K562 (cell line): Measurements from ENCODE around the gene LZTR1. TPM values are rescaled to one million over a fixed set of nuclear protein-coding genes. Genes with fewer than 3 reads are reported as not detected.
A peak's percentile ranks its signal among the peaks of the same experiment; 100 is the strongest.

Source experiments
- BRD4 ChIP-seq: fragments of 200-600 bp; sonication (generic); IDR thresholded peaks from 2 replicates; pipeline ENCODE4 v1.6.1; 2017; ENCODE audit warnings: inconsistent platforms
- CHD2 ChIP-seq: IDR thresholded peaks from 2 replicates; pipeline ENCODE4 v1.6.1; 2011; ENCODE audit warnings: low read depth, low read length
- CTCF ChIP-seq, 3 experiments: IDR thresholded peaks in 2 of 3; conservative IDR thresholded peaks in 1 of 3; 2 replicates each; pipeline ENCODE4 v1.5.1; 2011 to 2012; ENCODE audit warnings: low read length in 3 of 3, mild to moderate bottlenecking in 3 of 3, control low read depth in 2 of 3, improper control_type of control experiment in 1 of 3, inconsistent platforms in 1 of 3, low read depth in 1 of 3, mixed read lengths in 1 of 3, moderate library complexity in 1 of 3; ENCODE audit not compliant: insufficient read depth in 2 of 3
- DDX20 ChIP-seq: fragments of 450-650 bp; IDR thresholded peaks from 2 replicates; pipeline ENCODE4 v1.6.1; 2016; ENCODE audit warnings: missing genetic modification characterization, low read depth, mild to moderate bottlenecking, missing compliant biosample characterization, moderate library complexity
- DMBX1 ChIP-seq: fragments of 250-450 bp; sonication (Bioruptor Pico); IDR thresholded peaks from 2 replicates; pipeline ENCODE4 v1.8.0; 2022; ENCODE audit warnings: inconsistent platforms, mild to moderate bottlenecking, moderate library complexity, borderline replicate concordance
- FOXA1 ChIP-seq: fragments of 450-650 bp; IDR thresholded peaks from 2 replicates; pipeline ENCODE4 v1.6.1; 2016; ENCODE audit warnings: mild to moderate bottlenecking, borderline replicate concordance
- GABPB2 ChIP-seq: fragments of 250-450 bp; sonication (Bioruptor Pico); conservative IDR thresholded peaks from 2 replicates; pipeline ENCODE4 v1.5.1; 2021; ENCODE audit warnings: mild to moderate bottlenecking
- HNRNPUL1 ChIP-seq: fragments of 200-400 bp; formaldehyde crosslinking; IDR thresholded peaks from 2 replicates; pipeline ENCODE4 v1.6.1; 2017; ENCODE audit warnings: low read length
- KLF6 ChIP-seq: fragments of 250-450 bp; sonication (Bioruptor Pico); IDR thresholded peaks from 2 replicates; pipeline ENCODE4 v1.4.0; 2020; ENCODE audit warnings: mild to moderate bottlenecking, moderate library complexity, borderline replicate concordance
- MYC ChIP-seq, 2 experiments: fragments of 250-450 bp in 1 of 2; sonication (Bioruptor Pico) in 1 of 2; IDR thresholded peaks; 2 replicates each; pipeline versions ENCODE4 v1.5.1 to v1.6.1; 2012 to 2021; ENCODE audit warnings: low read depth in 2 of 2, borderline replicate concordance in 1 of 2, improper control_type of control experiment in 1 of 2, low read length in 1 of 2, mild to moderate bottlenecking in 1 of 2, moderate library complexity in 1 of 2
- RCOR1 ChIP-seq, 2 experiments: IDR thresholded peaks; 2 replicates each; pipeline ENCODE4 v1.6.1; 2012; ENCODE audit warnings: low read depth in 2 of 2, low read length in 2 of 2, borderline replicate concordance in 1 of 2, improper control_type of control experiment in 1 of 2
- RFX5 ChIP-seq: IDR thresholded peaks from 2 replicates; pipeline ENCODE4 v1.6.1; 2011; ENCODE audit warnings: low read depth, mild to moderate bottlenecking, improper control_type of control experiment, low read length
- SAFB ChIP-seq: fragments of 200-400 bp; formaldehyde crosslinking; IDR thresholded peaks from 2 replicates; pipeline ENCODE4 v1.6.1; 2017; ENCODE audit warnings: low read depth, low read length, borderline replicate concordance
- SMAD3 ChIP-seq: fragments of 450-650 bp; formaldehyde crosslinking; conservative IDR thresholded peaks from 2 replicates; pipeline ENCODE4 v1.4.0; 2020; ENCODE audit warnings: mild to moderate bottlenecking
- SNIP1 ChIP-seq: fragments of 450-650 bp; IDR thresholded peaks from 2 replicates; pipeline ENCODE4 v1.7.1; 2017; ENCODE audit warnings: low read depth, mild to moderate bottlenecking
- SREBF1 ChIP-seq: fragments of 150-350 bp; IDR thresholded peaks from 2 replicates; pipeline ENCODE4 v1.6.1; 2014; ENCODE audit warnings: antibody characterized with exemption, low read depth, low read length, borderline replicate concordance
- TEAD1 ChIP-seq, 2 experiments: fragments of 450-650 bp in 1 of 2; sonication (generic) in 1 of 2; formaldehyde crosslinking; IDR thresholded peaks; 2 replicates each; pipeline versions ENCODE4 v1.4.0 to v1.8.0; 2020 to 2022; ENCODE audit warnings: mild to moderate bottlenecking in 2 of 2, missing genetic modification reagents in 1 of 2
- ZBTB33 ChIP-seq: sonication (generic); formaldehyde crosslinking; IDR thresholded peaks from 2 replicates; pipeline ENCODE4 v1.8.1; 2023; ENCODE audit warnings: mild to moderate bottlenecking, missing genetic modification reagents
- ZC3H8 ChIP-seq: fragments of 450-650 bp; IDR thresholded peaks from 2 replicates; pipeline ENCODE4 v1.6.1; 2017
- ZNF133 ChIP-seq: fragments of 250-450 bp; sonication (Bioruptor Pico); IDR thresholded peaks from 2 replicates; pipeline ENCODE4 v1.4.0; 2020; ENCODE audit warnings: mild to moderate bottlenecking
- ZNF134 ChIP-seq: fragments of 250-450 bp; sonication (Bioruptor Pico); conservative IDR thresholded peaks from 2 replicates; pipeline ENCODE4 v1.4.0; 2020
- ZNF41 ChIP-seq: fragments of 250-450 bp; sonication (Bioruptor Pico); conservative IDR thresholded peaks from 2 replicates; pipeline ENCODE4 v1.4.0; 2020; ENCODE audit warnings: mild to moderate bottlenecking
- ZNF445 ChIP-seq: fragments of 250-450 bp; sonication (Bioruptor Pico); IDR thresholded peaks from 2 replicates; pipeline ENCODE4 v1.4.0; 2020; ENCODE audit warnings: low read depth, mild to moderate bottlenecking, moderate library complexity
- ZNF551 ChIP-seq: fragments of 250-450 bp; sonication (Bioruptor Pico); IDR thresholded peaks from 2 replicates; pipeline ENCODE4 v1.5.0; 2021; ENCODE audit warnings: mild to moderate bottlenecking, moderate library complexity
- ZNF586 ChIP-seq: fragments of 450-650 bp; formaldehyde crosslinking; conservative IDR thresholded peaks from 2 replicates; pipeline ENCODE4 v1.4.0; 2020; ENCODE audit warnings: mild to moderate bottlenecking, moderate library complexity
- ZNF75A ChIP-seq: fragments of 450-650 bp; formaldehyde crosslinking; IDR thresholded peaks from 2 replicates; pipeline ENCODE4 v1.4.0; 2020; ENCODE audit warnings: mild to moderate bottlenecking
- polyA plus RNA-seq, 8 experiments: library from polyadenylated mRNA; depleted of rRNA in 4 of 8; stranded (reverse) in 5 of 8; unstranded in 3 of 8; fragments of >200 nt; fragmentation: Nextera tagmentation in 2 of 8; fragmentation: Illumina TruSeq in 1 of 8; extraction: Ambion mirVana in 2 of 8; extraction: Trizol in 1 of 8; gene quantifications; 2 replicates each; pipeline versions ENCODE4 v1.2.1 to v1.2.3, GENCODE V29; 2011 to 2014; ENCODE audit warnings: inconsistent platforms in 1 of 8, missing spikeins in 1 of 8
- total RNA-seq, 7 experiments: library from RNA; depleted of rRNA in 6 of 7; stranded (reverse); fragments of >200 nt in 6 of 7; fragmentation: Illumina TruSeq in 2 of 7; extraction: Trizol in 2 of 7; gene quantifications; 2 replicates each; pipeline versions ENCODE4 v1.2.1 to v1.2.3, GENCODE V29; 2011 to 2021; ENCODE audit warnings: low replicate concordance in 1 of 7

LZTR1 gene
- total and polyA plus RNA-seq, 9 of the 15 experiments (the other 6 are each of a cell fraction or from before 2014, with no cell fraction given), result 2.2 to 135 (median 63.0) TPM

DNA sequence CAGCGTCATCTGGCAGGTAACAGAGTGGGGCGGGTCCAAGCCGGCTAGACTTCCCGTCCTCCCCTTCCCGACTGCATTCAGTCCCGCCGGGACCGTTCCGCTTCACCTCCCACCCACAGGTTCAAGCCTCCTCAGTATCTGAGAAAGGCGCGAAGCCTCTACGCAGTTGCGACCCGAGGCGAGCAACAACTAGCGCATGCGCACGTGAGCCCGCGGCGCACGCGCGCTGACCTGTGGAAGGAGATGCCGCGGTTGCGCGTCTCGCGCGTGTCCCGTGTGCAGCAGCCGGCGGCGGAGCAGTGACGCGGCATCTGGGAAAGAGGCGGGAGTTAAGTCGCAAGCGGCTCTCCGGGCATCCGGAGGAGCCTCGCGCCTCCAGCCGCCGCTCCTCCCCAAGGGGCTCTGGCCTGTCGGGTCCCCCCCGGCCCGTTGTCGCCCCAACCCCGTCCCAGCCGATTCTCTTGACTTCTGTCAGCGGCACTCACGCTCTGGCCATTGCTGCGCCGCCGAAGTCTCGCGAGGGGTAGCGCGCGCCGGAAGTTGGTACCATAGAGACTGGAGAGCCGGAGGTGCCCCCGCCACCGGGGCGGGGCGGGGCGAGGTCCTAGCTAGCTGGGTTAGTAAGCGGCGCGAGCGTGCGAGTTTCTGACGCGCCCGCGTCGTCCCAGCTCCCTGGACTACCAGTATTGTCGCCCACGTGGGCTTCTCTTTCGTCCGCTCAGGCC lies 19.7 kb downstream of the LZTR1 start, which contains the start of gene THAP7 (continued):
- TF ChIP-seq TEAD1 (CRISPR knock-in tag; IDR thresholded peaks at IDR 0.05), result peak in 1 of 2 experiments; percentile 94; a peak in 1 of 4 replicates
- peak; percentile 23; the same call in 1 of the 2 replicates for TF ChIP-seq ZNF586
- peak; percentile 97 for TF ChIP-seq CHD2
- no peak for TF ChIP-seq HNRNPUL1
- no peak for TF ChIP-seq SAFB
- TF ChIP-seq ZNF41 (CRISPR knock-in tag), result peak; percentile 82; the same call in 1 of the 2 replicates
- no peak for TF ChIP-seq FOXA1
- TF ChIP-seq GABPB2, result peak; percentile 61; the same call in 1 of the 2 replicates
- TF ChIP-seq ZNF134, result peak; percentile 77
- TF ChIP-seq ZNF133 (CRISPR knock-in tag), result peak; percentile 90; the same call in 1 of the 2 replicates
- peak; percentile 82 for TF ChIP-seq SREBF1
- peak; percentile 11 to 88; a peak in 3 of 4 replicates for TF ChIP-seq RCOR1 (IDR thresholded peaks at IDR 0.05; ENCODE audit: borderline replicate concordance in 1 of 2, low read depth in 2 of 2, low read length in 2 of 2)
- TF ChIP-seq SMAD3 (CRISPR knock-in tag), result peak; percentile 96
- peak; percentile 97 for TF ChIP-seq MYC (IDR thresholded peaks at IDR 0.05; ENCODE audit: low read depth, low read length)
- TF ChIP-seq MYC (CRISPR knock-in tag; IDR thresholded peaks at IDR 0.05; ENCODE audit: borderline replicate concordance, low read depth), result peak; percentile 98
- TF ChIP-seq ZBTB33 (CRISPR knock-in tag), result no peak
- TF ChIP-seq SNIP1, result no peak
- TF ChIP-seq ZNF445 (CRISPR knock-in tag), result peak; percentile 78; the same call in 1 of the 2 replicates
- TF ChIP-seq ZNF75A (CRISPR knock-in tag), result peak; percentile 55; the same call in 1 of the 2 replicates
- no peak for TF ChIP-seq ZC3H8
- peak; percentile 89 for TF ChIP-seq KLF6 (CRISPR knock-in tag)
- TF ChIP-seq BRD4, result peak; percentile 87; the same call in 1 of the 2 replicates
- peak in 2 of 3 experiments; percentile 8 to 17; a peak in 2 of 6 replicates for TF ChIP-seq CTCF (IDR thresholded peaks at IDR 0.05 in 2 of 3, conservative IDR thresholded peaks at IDR 0.05 in 1 of 3; ENCODE audit: insufficient read depth in 2 of 3, low read depth in 1 of 3, low read length in 3 of 3)
- peak; percentile 91 for TF ChIP-seq DMBX1 (CRISPR knock-in tag)
- TF ChIP-seq RFX5, result peak; percentile 55
- TF ChIP-seq ZNF551 (CRISPR knock-in tag), result no peak
- no peak for TF ChIP-seq DDX20 (tag)
